HEK293 (cell line): ENCODE results near the gene RUNX1.

Experiments used
- CTCF ChIA-PET: fragments of 350-600 bp; formaldehyde crosslinking; extraction: SDS; loops from one replicate; lab custom pipeline; 2021; ENCODE audit warnings: antibody characterized with exemption; lab: Yijun Ruan, JAX
- POLR2A ChIA-PET: fragments of 300-600 bp; formaldehyde crosslinking; extraction: SDS; loops from one replicate; lab custom pipeline; 2020; ENCODE audit warnings: antibody characterized with exemption, inconsistent platforms; lab: Yijun Ruan, JAX
- H3K27ac ChIP-seq: fragments of 200-500 bp; sonication (Bioruptor generic); 2 replicates; pipeline ENCODE4 v1.5.1; 2014; ENCODE audit warnings: low read depth, low read length, control low read depth, inconsistent platforms; ENCODE audit errors: extremely low read depth
- H3K36me3 ChIP-seq, 2 experiments: fragments of 200-500 bp in 1 of 2; sonication (Bioruptor generic) in 1 of 2; 1 replicate in 1 of 2; 2 replicates in 1 of 2; pipeline ENCODE4 v1.5.1; 2014 to 2017; ENCODE audit warnings: inconsistent platforms in 2 of 2, low read length in 2 of 2; ENCODE audit not compliant: control insufficient read depth in 2 of 2, insufficient read depth in 1 of 2
- H3K4me1 ChIP-seq: fragments of 200-500 bp; sonication (Bioruptor generic); 2 replicates; pipeline ENCODE4 v1.5.1; 2014; ENCODE audit warnings: mild to moderate bottlenecking, low read length, inconsistent platforms; ENCODE audit not compliant: control insufficient read depth, insufficient read depth
- H3K4me3 ChIP-seq: 2 replicates; pipeline ENCODE4 v1.5.1; 2011; ENCODE audit warnings: low read depth, mild to moderate bottlenecking, control low read depth, low read length, moderate library complexity
- H3K9me3 ChIP-seq: fragments of 200-500 bp; sonication (Bioruptor generic); 2 replicates; pipeline ENCODE4 v1.5.1; 2014; ENCODE audit warnings: low read depth, low read length, inconsistent platforms; ENCODE audit not compliant: control insufficient read depth, insufficient read depth
- EGR2 ChIP-seq: fragments of 450-650 bp; formaldehyde crosslinking; IDR thresholded peaks from 2 replicates; pipeline ENCODE4 v1.5.1; 2016; ENCODE audit warnings: low read depth, missing biosample characterization, missing genetic modification characterization
- ELK4 ChIP-seq: IDR thresholded peaks from 2 replicates; pipeline ENCODE4 v1.6.1; 2011; ENCODE audit warnings: mild to moderate bottlenecking, low read depth, low read length, borderline replicate concordance
- GLIS1 ChIP-seq: fragments of 450-650 bp; formaldehyde crosslinking; IDR thresholded peaks from 2 replicates; pipeline ENCODE4 v1.5.1; 2016; ENCODE audit warnings: missing biosample characterization, missing genetic modification characterization
- PRDM1 ChIP-seq: fragments of 450-650 bp; formaldehyde crosslinking; IDR thresholded peaks from 2 replicates; pipeline ENCODE4; 2016; ENCODE audit warnings: missing biosample characterization, missing genetic modification characterization
- PRDM2 ChIP-seq: fragments of 450-650 bp; formaldehyde crosslinking; IDR thresholded peaks from 2 replicates; pipeline ENCODE4 v1.5.1; 2016; ENCODE audit warnings: missing biosample characterization, missing genetic modification characterization, borderline replicate concordance
- REPIN1 ChIP-seq: fragments of 450-650 bp; formaldehyde crosslinking; IDR thresholded peaks from 2 replicates; pipeline ENCODE4 v1.5.1; 2017; ENCODE audit warnings: missing biosample characterization, missing genetic modification characterization, low read depth
- SP7 ChIP-seq: fragments of 450-650 bp; formaldehyde crosslinking; IDR thresholded peaks from 2 replicates; pipeline ENCODE4 v1.5.1; 2016; ENCODE audit warnings: missing biosample characterization, missing genetic modification characterization
- TCF7L2 ChIP-seq: IDR thresholded peaks from 2 replicates; pipeline ENCODE4 v1.6.1; 2011; ENCODE audit warnings: low read depth, mild to moderate bottlenecking, inconsistent platforms, low read length, moderate library complexity, borderline replicate concordance
- ZBTB17 ChIP-seq: fragments of 450-650 bp; formaldehyde crosslinking; IDR thresholded peaks from 2 replicates; pipeline ENCODE4 v1.5.1; 2016; ENCODE audit warnings: missing biosample characterization, missing genetic modification characterization
- ZFHX2 ChIP-seq: fragments of 450-650 bp; formaldehyde crosslinking; conservative IDR thresholded peaks from 2 replicates; pipeline ENCODE4 v1.5.1; 2016; ENCODE audit warnings: missing biosample characterization, missing genetic modification characterization
- ZFP3 ChIP-seq: fragments of 450-650 bp; formaldehyde crosslinking; IDR thresholded peaks from 2 replicates; pipeline ENCODE4 v1.5.1; 2016; ENCODE audit warnings: low read depth, missing biosample characterization, missing genetic modification characterization
- ZFP37 ChIP-seq: fragments of 450-650 bp; formaldehyde crosslinking; IDR thresholded peaks from 2 replicates; pipeline ENCODE4 v1.5.1; 2016; ENCODE audit warnings: missing biosample characterization, missing genetic modification characterization
- ZNF184 ChIP-seq: fragments of 450-650 bp; IDR thresholded peaks from 2 replicates; pipeline ENCODE4 v1.5.1; 2018; ENCODE audit warnings: missing biosample characterization, mild to moderate bottlenecking, missing genetic modification characterization
- ZNF248 ChIP-seq: fragments of 450-650 bp; formaldehyde crosslinking; IDR thresholded peaks from 2 replicates; pipeline ENCODE4 v1.5.1; 2017; ENCODE audit warnings: missing biosample characterization, missing genetic modification characterization
- ZNF354C ChIP-seq: fragments of 450-650 bp; formaldehyde crosslinking; IDR thresholded peaks from 2 replicates; pipeline ENCODE4 v1.5.1; 2016; ENCODE audit warnings: missing biosample characterization, missing genetic modification characterization, low read depth, borderline replicate concordance
- ZNF518A ChIP-seq: fragments of 450-650 bp; formaldehyde crosslinking; conservative IDR thresholded peaks from 2 replicates; pipeline ENCODE4 v1.5.1; 2016; ENCODE audit warnings: low read depth, missing biosample characterization, missing genetic modification characterization
- ZNF561 ChIP-seq: fragments of 450-650 bp; IDR thresholded peaks from 2 replicates; pipeline ENCODE4 v1.5.1; 2018; ENCODE audit warnings: missing biosample characterization, missing genetic modification characterization, borderline replicate concordance
- ZNF670 ChIP-seq: fragments of 450-650 bp; formaldehyde crosslinking; IDR thresholded peaks from 2 replicates; pipeline ENCODE4 v1.5.1; 2016; ENCODE audit warnings: missing biosample characterization, missing genetic modification characterization, low read depth
- ZNF701 ChIP-seq: fragments of 450-650 bp; formaldehyde crosslinking; IDR thresholded peaks from 2 replicates; pipeline ENCODE4 v1.5.1; 2016; ENCODE audit warnings: missing biosample characterization, missing genetic modification characterization
- ZNF76 ChIP-seq: fragments of 450-650 bp; formaldehyde crosslinking; IDR thresholded peaks from 2 replicates; pipeline ENCODE4; 2016; ENCODE audit warnings: low read depth, missing biosample characterization, missing genetic modification characterization, borderline replicate concordance

RUNX1 gene

GRCh38 chr21:35072557-35072956 is 23.5 kb upstream of the RUNX1 start:
- no peaks in the 10 kb centered on the region for H3K9me3 ChIP-seq
- no peak overlapping the region for H3K4me3 ChIP-seq
- H3K4me1 ChIP-seq, result no peaks in the 10 kb centered on the region
- POLR2A ChIA-PET, result no interaction called here
- TF ChIP-seq REPIN1 (tag by site-specific recombination), result no peak
- TF ChIP-seq PRDM1 (tag by site-specific recombination), result no peak
- TF ChIP-seq ZBTB17, result no peak
- no peak for TF ChIP-seq ZNF354C
- no peak for TF ChIP-seq ZFP3 (tag by site-specific recombination)
- CTCF ChIA-PET, result interaction anchor here (0.7 kb wide), 1 partner anchor 1190 kb away, joined by 4 read pairs; no protein-coding TSS in a partner anchor
- no peak overlapping the region for H3K27ac ChIP-seq
- no peaks in the 10 kb centered on the region for H3K36me3 ChIP-seq

GRCh38 chr21:35071347-35071746 is 22.2 kb upstream of the RUNX1 start:
- Histone ChIP-seq H3K4me1 (no peaks in the 10 kb centered on the region), H3K4me3 (no peak overlapping the region), H3K9me3 (no peaks in the 10 kb centered on the region), H3K36me3 (no peaks in the 10 kb centered on the region), H3K27ac (no peak overlapping the region)
- POLR2A ChIA-PET, result no interaction called here
- TF ChIP-seq ZFHX2 (tag by site-specific recombination) (peak; percentile 38), ELK4 (no peak), ZNF670 (tag by site-specific recombination) (no peak), ZNF701 (tag by site-specific recombination) (no peak), GLIS1 (no peak), EGR2 (tag by site-specific recombination) (peak; percentile 53; the same call in 1 of the 2 replicates), ZFP37 (tag by site-specific recombination) (no peak)
- CTCF ChIA-PET, result interaction anchor here (0.6 kb wide), 1 partner anchor 203 kb away, joined by 3 read pairs; no protein-coding TSS in a partner anchor

- no peaks in the 10 kb centered on the region for H3K4me1 ChIP-seq
- no peak overlapping the region for H3K27ac ChIP-seq
- no peak overlapping the region for H3K4me3 ChIP-seq
- ChIA-PET POLR2A (no interaction called here), CTCF (no interaction called here)
- no peaks in the 10 kb centered on the region for H3K36me3 ChIP-seq
- no peaks in the 10 kb centered on the region for H3K9me3 ChIP-seq
- TF ChIP-seq ZFP37 (tag by site-specific recombination) (no peak), ZNF518A (tag by site-specific recombination) (no peak), ZNF248 (no peak), ZNF76 (tag by site-specific recombination) (no peak), SP7 (tag by site-specific recombination) (no peak), PRDM2 (no peak), TCF7L2 (no peak), ZNF184 (tag by site-specific recombination) (no peak), ZNF561 (tag by site-specific recombination) (no peak)
These were observed 21.3 kb upstream of the RUNX1 start for GRCh38 chr21:35070436-35070835.
